GM18870 (cell line): ENCODE measurements around the gene WDR93.

ENCODE experiments used
- ATAC-seq: cut with Tn5 transposase; IDR thresholded peaks from one replicate; pipeline ENCODE4 v1.9.1; 2021; ENCODE audit warnings: moderate library complexity; ENCODE audit not compliant: unreplicated experiment

WDR93 gene

GRCh38 chr15:89662893-89663626 lies 27.6 kb upstream of the WDR93 start:
- no peak for ATAC-seq

- no peak for ATAC-seq
Measured at GRCh38 chr15:89664441-89665350, 25.9 kb upstream of the WDR93 start.

GRCh38 chr15:89665449-89666181 lies 25.0 kb upstream of the WDR93 start:
- no peak for ATAC-seq

GRCh38 chr15:89666184-89666857 lies 24.3 kb upstream of the WDR93 start:
- ATAC-seq = no peak

- ATAC-seq = no peak
Measured at GRCh38 chr15:89666858-89667705, 23.5 kb upstream of the WDR93 start.

GRCh38 chr15:89667706-89667960 lies 23.0 kb upstream of the WDR93 start:
- ATAC-seq = no peak

GRCh38 chr15:89668171-89668570 lies 22.4 kb upstream of the WDR93 start:
- ATAC-seq = no peak

GRCh38 chr15:89669309-89669865 lies 21.2 kb upstream of the WDR93 start:
- no peak for ATAC-seq

GRCh38 chr15:89669941-89670340 lies 20.7 kb upstream of the WDR93 start:
- ATAC-seq = no peak

GRCh38 chr15:89670971-89671560 lies 19.5 kb upstream of the WDR93 start:
- ATAC-seq = no peak

GRCh38 chr15:89671687-89672086 lies 18.9 kb upstream of the WDR93 start:
- ATAC-seq = no peak

GRCh38 chr15:89672221-89673164 lies 18.1 kb upstream of the WDR93 start:
- no peak for ATAC-seq

- ATAC-seq = no peak
Measured at GRCh38 chr15:89673165-89673512, 17.5 kb upstream of the WDR93 start.

GRCh38 chr15:89674526-89674925 lies 16.1 kb upstream of the WDR93 start:
- ATAC-seq = no peak

- ATAC-seq = no peak
Measured at GRCh38 chr15:89675606-89676005, 15.0 kb upstream of the WDR93 start.

- ATAC-seq = no peak
Measured at GRCh38 chr15:89677381-89677780, 13.2 kb upstream of the WDR93 start.

GRCh38 chr15:89679212-89679611 lies 11.4 kb upstream of the WDR93 start, which contains the start of gene PLIN1:
PLIN1 (minus strand) TSS chr15:89679367; CDS start chr15:89677489, 1,878 bp downstream.
- ATAC-seq = no peak

- no peak for ATAC-seq
Measured at GRCh38 chr15:89680282-89680873, 10.2 kb upstream of the WDR93 start.
